NCI-H1105 treated with DMSO at 0.1 percent for 48 hours (cell line): Measurements from ENCODE around the gene TSPAN8.
A peak's percentile ranks its signal among the peaks of the same experiment; 100 is the strongest.
"Not testable (repeated sequence)": the region's sequence is repeated elsewhere in the genome, so short reads cannot be mapped to it uniquely, and the experiment has no call there.

Source experiments
- DNase-seq: peaks from one replicate; lab custom pipeline; 2025; lab: John Stamatoyannopoulos, UW

TSPAN8 gene

DNA sequence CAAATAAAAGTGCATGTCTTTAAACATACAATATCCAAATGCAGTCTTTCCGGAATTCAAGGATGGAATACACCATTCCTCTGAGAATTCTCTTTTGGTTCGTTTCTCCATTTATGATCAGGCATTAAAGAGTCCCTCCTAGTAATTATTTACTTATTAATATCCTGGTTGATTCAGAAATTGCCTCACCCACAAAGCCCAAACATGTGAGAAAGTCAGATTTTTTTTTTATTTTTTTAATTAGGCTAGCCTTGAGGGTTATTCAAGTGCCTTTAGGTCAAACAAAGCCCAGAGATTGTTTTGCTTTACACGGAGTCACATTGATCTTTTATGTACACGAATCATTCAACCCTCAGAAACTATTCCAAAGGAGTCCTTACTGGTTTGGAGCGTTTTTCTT is 6.4 kb upstream of the TSPAN8 start:
- DNase-seq = no peak

DNA sequence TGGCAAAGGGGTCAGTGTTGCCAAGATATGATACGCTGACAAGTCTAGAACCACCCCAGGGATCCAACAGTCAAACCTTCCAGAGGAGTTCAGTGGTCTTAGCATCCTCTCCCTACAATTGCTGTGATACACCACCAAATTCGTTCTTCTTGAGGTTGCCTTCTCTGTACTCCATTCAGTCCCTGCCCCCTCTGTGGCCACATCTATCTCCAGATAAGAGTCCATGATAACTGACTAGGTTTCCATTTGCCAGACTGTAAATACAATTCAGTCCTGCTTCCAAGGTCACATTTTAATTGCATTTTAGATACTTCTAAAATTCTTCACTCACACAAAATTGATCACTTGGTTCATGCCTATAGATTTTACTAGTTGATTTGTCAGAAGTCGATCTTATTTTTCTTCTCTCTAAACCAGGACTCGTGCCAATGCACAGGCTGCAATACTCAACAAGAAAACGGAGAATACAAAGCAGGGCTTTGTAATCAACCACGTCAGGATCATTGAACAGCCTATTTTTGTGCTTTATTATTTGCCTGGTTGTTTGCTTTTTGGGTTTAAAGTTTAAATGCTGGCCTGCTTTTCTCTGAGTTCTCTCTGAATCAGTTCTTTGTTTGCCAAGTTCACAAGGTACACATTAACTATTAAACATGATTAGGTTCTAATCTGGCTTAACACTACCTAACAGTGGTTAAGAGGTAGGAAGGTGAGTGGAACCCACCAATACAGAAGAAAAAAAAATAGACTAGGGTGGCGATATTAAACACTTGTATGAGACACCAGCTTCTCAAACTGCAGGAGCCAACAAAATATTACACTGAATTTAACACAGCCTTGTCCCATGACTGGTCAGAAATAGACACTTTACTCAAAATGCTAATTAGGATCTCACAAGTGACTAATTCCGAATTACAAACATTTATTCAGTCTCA is 5.3 kb upstream of the TSPAN8 start:
- no peak for DNase-seq

DNA sequence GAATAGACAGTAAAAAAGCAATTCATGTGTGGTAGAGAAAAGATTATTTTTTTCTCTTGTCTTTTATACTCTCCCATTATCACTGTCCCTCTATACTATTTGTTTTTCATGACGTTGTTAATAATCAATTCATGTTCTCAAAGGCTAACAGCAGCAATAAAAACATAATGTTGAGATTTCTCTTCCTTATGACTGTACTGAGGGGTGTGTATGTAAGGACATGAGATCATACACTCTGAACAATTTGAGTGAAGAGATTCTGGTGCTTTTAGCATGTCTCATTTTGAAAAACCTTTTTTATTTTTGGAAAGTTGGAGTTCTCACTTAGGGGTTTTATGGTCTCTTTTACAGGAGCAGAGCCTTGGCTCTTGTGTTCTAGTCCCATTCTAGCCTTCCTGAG is 3.8 kb upstream of the TSPAN8 start:
- no peak for DNase-seq

DNA sequence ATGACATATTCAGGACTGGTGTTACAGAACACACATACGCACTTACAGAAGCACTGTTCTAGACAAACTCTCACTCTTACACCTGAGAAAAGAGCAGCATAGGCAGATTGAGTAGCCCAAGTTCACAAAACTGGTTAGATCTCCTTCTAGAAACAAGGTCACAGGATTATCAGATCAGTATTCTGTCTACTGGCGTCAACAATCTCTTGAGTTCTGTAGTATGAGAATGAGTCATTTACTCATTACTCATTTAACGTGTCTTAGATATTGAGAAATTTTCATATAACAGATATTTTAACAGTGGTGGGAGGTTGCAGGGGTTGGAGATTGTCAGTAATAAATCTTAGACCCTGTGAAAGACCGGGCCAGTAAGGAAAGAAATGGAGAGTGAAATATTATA is 2.8 kb upstream of the TSPAN8 start:
- no peak for DNase-seq

DNA sequence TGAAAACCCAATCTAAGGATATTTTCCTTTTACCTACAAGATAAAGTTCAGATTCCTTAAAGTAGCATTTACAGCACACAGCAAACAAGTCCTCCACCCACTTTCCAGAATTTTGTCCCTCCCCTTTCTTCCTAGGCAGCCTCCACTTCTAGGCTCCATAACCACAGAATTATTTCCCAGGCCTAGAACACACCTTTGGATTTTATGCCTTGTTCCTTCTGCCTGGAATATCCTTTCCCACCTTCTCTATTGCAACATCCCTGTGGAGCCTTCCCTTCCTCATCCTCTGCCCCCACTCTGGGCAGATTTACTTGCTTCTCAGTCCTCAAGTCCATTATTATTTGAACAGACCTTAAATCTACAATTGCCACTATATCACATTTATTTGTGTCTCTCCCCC is 2.1 kb upstream of the TSPAN8 start:
- no peak for DNase-seq

DNA sequence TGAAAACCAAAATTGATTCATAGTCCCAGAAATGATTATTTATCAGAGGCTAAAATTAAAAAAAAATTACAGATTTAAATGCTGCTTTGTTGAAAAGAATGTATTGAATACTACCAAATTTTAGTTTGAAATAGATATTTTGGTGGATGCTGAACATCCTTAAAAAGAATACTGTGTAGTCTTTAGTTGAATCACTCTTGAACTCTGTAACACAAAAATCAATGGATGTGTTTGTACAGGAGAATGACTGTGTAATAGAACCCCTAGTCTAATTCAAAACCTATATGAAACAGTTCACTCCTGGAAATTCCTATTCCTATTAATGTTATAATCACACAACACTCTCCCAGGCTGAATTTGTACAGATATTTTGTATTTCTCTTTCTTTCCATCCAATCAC is 1.5 kb upstream of the TSPAN8 start:
- DNase-seq = no peak

DNA sequence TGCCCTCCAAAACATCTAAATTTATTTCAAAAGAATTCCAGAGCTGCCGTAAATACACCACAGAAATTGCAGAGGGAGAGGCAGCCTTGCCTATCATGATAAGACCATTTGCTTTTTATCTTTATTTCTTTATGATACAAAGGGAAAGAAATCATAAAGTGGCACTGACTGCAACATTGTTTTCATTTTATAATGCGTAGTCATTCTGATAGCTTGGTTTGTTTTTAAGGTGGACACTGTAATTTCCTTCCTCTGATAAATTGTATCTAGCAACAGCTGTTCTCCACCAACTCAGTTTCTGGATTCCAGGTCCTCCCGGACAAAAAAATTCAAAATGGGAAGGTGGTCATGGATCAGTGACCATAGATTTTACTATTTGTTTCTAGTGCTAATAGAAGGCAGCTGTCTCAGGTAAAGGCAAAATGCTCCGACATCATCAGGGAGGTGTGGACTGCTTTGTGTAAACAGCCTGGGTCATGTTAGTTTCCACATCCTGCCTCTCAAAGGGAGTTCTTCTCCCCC is 623 bp upstream of the TSPAN8 start:
- peak; percentile 88 for DNase-seq

DNA sequence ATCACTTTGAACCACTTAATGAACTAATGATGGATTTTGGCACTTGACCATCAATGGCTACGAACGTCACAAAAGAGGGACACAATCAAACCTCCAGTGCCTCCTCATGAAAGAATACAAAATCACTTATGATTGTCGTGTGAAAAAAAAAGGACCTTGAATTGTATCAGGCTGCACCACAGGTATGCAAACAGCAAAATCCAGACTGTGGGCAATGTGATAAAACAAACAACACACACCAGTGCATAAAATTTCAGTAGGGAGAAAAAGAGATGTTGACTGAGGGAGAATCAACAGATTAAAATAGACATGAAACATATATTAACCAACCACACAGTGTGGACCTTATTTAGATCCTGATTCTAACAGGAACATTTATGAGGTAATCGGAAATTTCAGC is 2.6 kb downstream of the TSPAN8 start:
- DNase-seq = no peak

DNA sequence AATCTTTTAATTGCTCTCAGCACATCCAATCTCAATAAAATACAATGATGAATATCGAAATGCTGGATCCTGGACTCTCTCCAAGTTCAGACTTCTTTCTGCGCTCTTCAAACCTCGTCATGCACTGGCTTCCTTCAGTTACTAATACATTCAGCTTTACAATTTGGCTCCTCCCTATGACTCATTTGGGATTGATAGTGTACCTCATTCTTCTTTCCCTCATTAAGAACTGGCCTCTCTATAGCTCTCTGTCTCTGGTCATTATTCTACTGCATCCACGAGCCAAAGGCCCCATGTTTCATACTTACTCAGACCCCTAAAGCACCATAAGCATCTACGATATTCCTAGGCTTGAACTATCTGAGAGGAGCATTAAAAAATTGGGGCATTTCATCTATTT is 4.9 kb downstream of the TSPAN8 start:
- DNase-seq = no peak

DNA sequence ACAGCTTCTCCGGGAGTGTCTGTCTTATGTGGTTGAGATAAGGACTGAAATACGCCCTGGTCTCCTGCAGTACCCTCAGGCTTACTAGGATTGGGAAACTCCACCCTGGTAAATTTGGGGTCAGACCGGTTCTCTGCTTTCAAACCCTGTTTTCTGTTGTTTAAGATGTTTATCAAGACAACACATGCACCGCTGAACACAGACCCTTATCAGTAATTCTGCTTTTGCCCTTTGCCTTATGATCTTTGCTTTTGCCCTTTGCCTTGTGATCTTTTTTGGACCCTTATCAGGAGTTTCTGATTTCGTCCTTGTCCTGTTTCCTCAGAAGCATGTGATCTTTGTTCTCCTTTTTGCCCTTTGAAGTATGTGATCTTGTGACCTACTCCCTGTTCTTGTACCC is 7.8 kb downstream of the TSPAN8 start:
- DNase-seq = not testable (repeated sequence)

DNA sequence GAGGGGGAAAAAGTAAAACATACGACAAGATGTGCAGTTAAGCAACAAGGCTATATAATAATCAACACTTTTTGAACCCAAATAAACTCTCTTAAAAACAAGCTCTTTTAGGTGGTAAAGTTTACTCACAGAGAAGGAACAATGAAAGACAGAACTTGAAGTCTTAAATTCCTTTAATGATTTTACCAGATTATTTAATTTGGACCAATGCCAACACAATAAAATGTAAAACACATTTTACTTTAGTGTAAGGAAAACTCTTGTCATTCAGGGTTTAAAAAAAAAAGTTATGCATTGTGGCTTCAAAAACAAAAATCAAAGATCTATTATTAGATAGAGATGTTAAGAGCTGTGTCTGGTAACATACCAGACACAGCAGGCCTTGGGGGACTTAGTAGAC is 13.1 kb downstream of the TSPAN8 start:
- no peak for DNase-seq

DNA sequence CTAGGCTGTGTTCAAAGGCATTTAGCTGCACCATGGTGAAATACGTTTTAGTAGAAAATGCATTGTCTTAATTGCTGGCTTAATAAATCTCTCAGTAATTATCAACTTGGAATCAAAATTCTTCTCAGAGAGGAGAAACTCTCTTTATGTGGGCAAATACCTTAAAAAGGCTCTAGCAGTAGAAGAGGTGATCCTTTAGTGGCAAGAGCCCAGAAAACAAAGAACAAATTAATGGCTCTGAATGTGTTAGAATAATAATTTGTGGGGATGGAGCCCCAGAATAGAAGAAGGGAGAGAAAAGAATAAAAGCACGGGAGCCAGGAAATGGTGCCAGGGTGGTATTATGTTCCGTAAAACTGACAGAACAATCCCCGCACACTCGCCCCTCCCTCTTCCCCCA is 14.8 kb downstream of the TSPAN8 start:
- no peak for DNase-seq

DNA sequence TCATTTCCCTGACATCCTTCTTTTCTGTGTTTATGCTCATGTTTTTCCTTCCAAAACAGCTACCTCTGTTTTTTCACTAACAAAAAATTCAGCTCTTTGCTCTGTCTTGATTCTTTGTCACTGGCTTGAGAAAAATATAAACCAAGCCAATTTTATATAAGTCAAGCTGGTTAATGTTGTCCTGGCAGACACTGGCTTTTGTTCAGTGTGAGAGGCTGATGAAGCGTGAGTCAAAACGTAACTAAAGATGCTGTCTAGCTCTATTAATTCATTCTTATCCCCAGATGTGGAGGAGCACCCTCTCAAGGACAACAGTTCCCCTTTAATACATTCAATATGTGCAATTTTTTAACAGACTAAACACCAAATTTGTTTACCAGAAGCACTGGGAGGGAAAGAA is 15.8 kb downstream of the TSPAN8 start:
- no peak for DNase-seq

DNA sequence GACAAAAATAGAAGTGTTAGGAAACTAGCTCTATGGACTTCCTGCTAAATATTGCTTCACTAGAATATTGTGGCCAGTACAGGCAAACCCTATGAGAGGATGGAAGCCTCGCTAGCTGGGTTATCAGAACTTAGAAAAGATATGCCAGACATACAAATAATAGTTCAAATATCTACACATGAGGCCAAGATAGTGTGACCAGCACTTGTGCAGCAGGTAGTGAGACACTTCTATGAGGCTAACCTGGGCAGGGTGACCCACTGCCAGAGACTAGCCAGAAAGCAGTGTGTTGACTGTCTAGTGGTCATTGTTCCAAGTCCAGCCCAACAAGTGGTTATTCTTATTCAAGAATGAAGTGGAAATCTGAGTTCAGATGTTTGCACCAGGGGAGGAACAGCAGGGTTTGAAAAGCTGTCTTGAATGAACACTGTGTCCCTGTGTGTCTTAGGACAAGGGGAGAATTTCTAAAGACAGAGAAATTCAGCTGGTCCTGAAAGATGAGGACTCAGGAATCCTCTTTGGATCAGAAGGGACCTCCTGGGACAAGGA is 16.3 kb downstream of the TSPAN8 start:
- DNase-seq = no peak

DNA sequence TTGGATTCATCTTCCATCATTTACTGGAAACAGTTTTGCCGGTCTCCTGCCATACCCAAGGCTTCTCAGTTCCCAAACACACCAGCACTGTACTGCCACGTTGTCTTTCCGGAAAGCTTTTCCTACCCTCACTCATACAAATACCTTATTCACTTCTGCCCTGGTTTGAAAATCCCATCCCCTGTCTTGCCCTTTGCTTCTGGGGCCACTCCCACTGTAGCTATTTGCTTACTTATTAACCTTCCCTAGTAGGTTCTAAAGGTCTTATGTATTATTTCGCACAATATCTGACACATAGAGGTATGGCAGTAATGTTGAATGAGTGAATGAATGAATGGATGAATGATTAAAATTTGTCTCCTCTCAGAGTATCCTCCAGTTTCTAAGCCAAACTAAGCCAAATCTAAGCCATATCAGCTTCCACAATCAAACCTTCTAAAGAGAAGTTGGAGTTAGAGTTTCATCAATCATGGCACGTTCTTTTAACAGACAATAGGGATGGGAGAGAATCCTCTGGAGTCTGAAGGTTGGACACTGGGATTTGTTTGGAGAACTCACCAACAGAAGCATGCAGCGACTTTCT is 18.6 kb downstream of the TSPAN8 start:
- no peak for DNase-seq

DNA sequence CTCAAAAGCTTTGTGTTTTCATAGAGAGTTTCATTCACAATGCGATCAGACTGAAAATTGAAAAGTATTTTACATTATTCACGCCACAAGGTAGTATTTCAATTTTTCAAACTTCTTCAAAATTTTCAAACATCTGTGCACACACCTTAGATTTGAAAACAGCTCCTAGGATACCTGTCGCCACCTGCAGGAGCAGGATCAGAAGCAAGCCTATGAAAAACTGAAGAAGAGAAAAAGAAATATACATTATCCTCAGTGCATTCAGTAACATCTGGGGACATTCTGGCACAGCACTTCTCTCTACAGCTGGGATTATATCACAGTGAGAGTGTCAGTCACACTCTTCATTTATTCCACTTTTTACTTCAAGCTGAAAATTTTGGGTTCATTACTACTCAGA is 19.8 kb downstream of the TSPAN8 start:
- DNase-seq = no peak

DNA sequence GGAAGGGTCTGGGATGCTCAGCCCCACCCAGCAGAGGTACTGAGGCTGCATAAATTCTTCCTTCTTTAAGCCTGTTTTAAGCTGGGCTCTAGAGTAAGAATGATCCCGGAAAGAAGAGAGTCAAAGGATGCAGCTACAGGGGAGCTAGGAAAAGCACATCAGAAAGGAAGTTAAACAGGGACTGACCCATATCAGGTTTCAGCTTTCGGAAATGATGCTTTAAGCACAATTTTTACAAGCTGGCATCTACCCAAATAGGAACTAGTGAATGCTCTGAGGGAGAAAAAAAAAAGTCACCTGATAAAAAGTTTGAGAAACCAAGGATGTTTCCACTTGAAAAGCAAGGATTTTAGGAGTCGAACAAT is 22.0 kb downstream of the TSPAN8 start:
- DNase-seq = peak; percentile 15

DNA sequence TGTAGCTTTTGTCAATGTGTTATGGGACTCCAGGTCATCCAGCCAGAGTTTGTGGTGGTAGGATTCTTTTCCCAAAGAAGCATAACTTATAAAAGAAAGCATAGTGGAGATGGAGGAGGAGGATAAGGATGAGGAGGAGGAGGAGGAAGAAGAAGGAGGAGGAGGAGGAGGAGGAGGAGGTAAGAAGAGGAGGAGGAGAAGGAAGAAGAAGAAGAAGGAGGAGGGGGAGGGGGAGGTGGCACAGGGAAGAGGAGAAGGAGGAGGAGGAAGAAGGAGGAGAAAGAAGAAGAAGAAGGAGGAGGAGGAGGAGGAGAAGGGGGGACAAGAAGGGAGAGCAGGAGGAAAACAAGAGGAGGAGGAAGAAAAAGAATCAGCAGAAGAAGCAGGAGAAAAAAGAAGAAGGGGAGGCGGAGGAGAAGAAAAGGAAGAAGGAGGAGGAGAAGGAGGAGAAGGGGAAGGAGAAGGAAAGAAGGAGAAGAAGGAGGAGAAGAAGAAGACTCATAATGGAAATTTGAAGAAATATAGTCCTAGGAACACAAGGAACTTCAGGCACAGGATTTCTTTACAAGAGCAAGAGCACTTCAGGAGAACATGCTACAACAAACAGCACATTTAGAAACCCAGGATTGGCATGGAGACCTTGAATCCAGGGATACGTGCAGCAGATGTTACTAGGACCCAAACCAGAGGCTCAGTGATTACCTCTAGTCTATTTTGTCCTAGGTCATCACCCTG is 22.6 kb downstream of the TSPAN8 start:
- DNase-seq = no peak

DNA sequence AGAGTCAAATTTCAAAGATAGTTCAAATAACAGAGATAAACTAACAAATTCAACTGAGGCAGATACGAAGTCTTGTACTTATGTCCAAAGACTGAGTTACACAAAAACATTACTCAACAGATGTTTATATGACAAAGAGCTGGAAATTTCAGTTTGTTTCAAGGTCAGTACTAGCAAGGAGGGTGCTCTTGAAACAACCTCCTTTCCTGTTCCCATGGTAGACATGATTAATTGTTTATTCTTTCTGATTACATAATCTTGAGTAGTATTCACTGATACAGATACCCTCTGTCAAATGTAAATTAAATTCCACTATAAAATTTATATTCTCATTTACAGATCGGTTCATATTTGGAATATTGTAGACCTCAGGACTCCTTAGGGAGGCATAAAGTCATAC is 23.4 kb downstream of the TSPAN8 start:
- no peak for DNase-seq

DNA sequence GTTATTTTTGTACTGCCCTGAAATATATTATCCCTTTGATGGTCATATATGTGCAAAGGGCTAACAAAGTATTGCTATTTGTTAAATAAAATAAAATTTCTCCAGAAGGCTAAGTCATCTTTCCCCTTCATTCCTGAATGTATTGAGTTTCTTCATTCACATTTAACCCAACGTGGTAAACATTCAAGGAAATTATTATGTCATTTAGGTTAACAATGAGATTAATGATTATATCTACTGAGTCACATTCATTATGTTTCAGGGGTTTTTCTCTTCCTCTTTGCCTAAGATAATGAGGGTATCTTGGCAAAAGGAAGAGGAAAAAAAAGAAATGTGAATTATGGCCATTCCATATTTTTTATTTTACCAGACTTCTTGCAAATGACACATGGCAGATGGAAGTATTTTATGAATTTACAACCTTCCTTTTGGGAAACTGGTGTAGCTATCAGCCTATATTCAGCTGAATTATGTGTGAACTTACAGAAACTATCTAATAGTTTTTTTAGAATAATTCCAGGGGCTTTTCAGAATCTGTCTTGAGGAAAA is 27.2 kb downstream of the TSPAN8 start:
- no peak for DNase-seq

DNA sequence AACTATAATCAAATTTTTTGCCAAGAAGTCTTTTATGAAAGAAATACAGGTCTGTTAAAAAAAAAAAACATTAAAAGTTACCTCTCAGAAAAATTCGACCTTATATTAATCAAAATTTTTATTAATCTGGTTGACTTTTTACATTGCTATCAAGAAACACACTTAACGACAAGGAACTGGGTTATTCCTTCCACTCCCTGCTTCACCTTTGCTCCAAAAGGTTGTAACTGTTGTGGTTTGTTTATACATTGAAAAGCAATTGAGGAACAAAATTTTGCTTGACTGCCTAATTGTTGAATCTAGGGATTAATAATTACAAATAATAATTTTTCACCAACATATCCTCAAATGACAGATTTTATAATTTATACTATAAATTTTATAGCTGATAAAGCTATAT is 28.4 kb downstream of the TSPAN8 start:
- DNase-seq = no peak

DNA sequence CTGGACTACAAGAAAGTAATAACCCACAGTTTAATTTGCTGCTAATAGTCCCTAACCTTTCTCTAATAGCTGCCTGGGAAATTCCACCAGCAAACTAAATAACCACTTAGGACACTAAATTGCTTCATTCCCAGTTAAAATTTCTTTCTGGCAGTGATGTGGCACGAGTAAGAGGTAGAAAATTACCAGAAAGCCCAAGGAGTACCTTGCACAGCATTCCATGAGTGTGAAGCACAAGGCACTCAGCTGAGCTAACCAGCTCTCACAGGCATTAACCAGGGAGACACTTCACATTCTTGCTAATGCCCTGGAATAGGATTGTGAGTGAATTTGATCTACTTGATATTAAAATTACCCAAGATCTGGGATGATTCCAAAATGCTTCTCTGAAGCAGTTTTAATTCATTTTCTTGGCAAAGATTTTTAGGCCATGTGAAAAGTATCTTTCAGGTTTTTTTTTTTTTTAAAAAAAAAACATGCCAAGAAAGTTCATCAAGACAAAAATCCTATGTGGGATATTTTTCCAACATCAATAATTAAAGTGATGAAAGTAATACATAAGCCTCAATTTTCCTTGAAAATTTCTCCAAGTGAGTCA is 29.5 kb downstream of the TSPAN8 start:
- peak; percentile 7 for DNase-seq
